ENCODE data around the gene SGK1. TPM values are rescaled to one million over a fixed set of nuclear protein-coding genes. Genes with fewer than 3 reads are reported as not detected.

Gene SGK1
- total RNA-seq, 1 experiment from 2014 or later, result 7.8 TPM

GRCh38 chr6:134282816-134283215 is 35.1 kb downstream of the SGK1 start:
- H3K27me3 Mint-ChIP-seq (ENCODE audit: low read depth), result peaks cover 2% of the 10 kb centered on the region; the same call in 1 of the 2 replicates
- Histone ChIP-seq H3T11ph (ENCODE audit: low read length) (no peak overlapping the region), H4K20me1 (ENCODE audit: control insufficient read depth, insufficient read depth, insufficient read length) (no peaks in the 10 kb centered on the region), H3K4me1 (ENCODE audit: insufficient read depth, low read length) (peaks cover 3% of the 10 kb centered on the region; the same call in 1 of the 2 replicates), H3K23ac (ENCODE audit: insufficient read length, low read depth, low read length) (no peak overlapping the region), H3K4me2 (ENCODE audit: insufficient read depth, insufficient read length, low read length) (no peak overlapping the region), H2BK15ac (ENCODE audit: low read depth, low read length) (no peak overlapping the region), H2BK5ac (ENCODE audit: insufficient read length, low read length) (no peak overlapping the region), H2BK20ac (ENCODE audit: low read depth, low read length, poor library complexity, severe bottlenecking) (no peak overlapping the region), H3K79me2 (ENCODE audit: insufficient read depth, low read length) (no peaks in the 10 kb centered on the region), H3K56ac (ENCODE audit: insufficient read length, low read depth, low read length) (no peak overlapping the region), H2BK120ac (ENCODE audit: low read depth, low read length, poor library complexity, severe bottlenecking) (no peak overlapping the region), H3K27me3 (ENCODE audit: insufficient read depth, low read length) (no peaks in the 10 kb centered on the region), H3K14ac (ENCODE audit: insufficient read depth, low read length) (no peak overlapping the region), H3K23me2 (ENCODE audit: insufficient read length, low read depth, low read length, poor library complexity, severe bottlenecking) (no peaks in the 10 kb centered on the region), H2AK5ac (ENCODE audit: insufficient read length, low read length) (no peak overlapping the region), H3K27ac (ENCODE audit: insufficient read length, low read depth, low read length) (no peak overlapping the region), H2BK12ac (ENCODE audit: insufficient read length, low read depth, low read length) (no peak overlapping the region), H3K9ac (ENCODE audit: extremely low read depth, insufficient read length, low read length) (no peak overlapping the region), H3K4ac (ENCODE audit: low read depth, low read length) (no peak overlapping the region), H3K9me3 (ENCODE audit: control insufficient read depth, low read depth, low read length) (no peaks in the 10 kb centered on the region), H3K18ac (ENCODE audit: insufficient read length, low read depth, low read length) (no peak overlapping the region), H2AFZ (ENCODE audit: low read length) (no peak overlapping the region), H4K91ac (ENCODE audit: insufficient read length, low read depth, low read length) (no peak overlapping the region), H3K79me1 (ENCODE audit: insufficient read depth, low read depth, low read length, poor library complexity, severe bottlenecking) (no peaks in the 10 kb centered on the region), H4K8ac (replicated peaks; ENCODE audit: insufficient read length, low read depth, low read length) (no peak overlapping the region), H4K5ac (ENCODE audit: insufficient read length, low read depth, low read length) (no peak overlapping the region)
- no peak for TF ChIP-seq CTCF (conservative IDR thresholded peaks at IDR 0.05)
- no peak overlapping the region for H3K4me3 Mint-ChIP-seq
- peaks cover 2 to 3% of the 10 kb centered on the region in 2 experiments; a peak in 3 of 5 replicates for H3K9me3 Mint-ChIP-seq
- no peak for DNase-seq
- WGBS (ENCODE audit: extremely low coverage, insufficient read length, low lambda C conversion rate), result no CpG with 5 or more reads among the region's 3 CpGs
- peaks cover 2 to 4% (median 2%) of the 10 kb centered on the region in 3 experiments; a peak in 2 of 7 replicates for H3K36me3 Mint-ChIP-seq (ENCODE audit: insufficient read depth in 1 of 3, low read depth in 3 of 3)
- H3K4me1 Mint-ChIP-seq, result peaks cover 3% of the 10 kb centered on the region in 2 experiments; a peak in 3 of 4 replicates
- no peak overlapping the region for H3K27ac Mint-ChIP-seq
